Stimulated activated CD4-positive, alpha-beta T cell treated with anti-CD3 and anti-CD28 coated beads, Interleukin-4, amount 100 ng/mL, for 48 hours (primary cell): Measurements from ENCODE around the gene LLGL2.
A peak's percentile ranks its signal among the peaks of the same experiment; 100 is the strongest.
"Not testable (repeated sequence)": the region's sequence is repeated elsewhere in the genome, so short reads cannot be mapped to it uniquely, and the experiment has no call there.

Experiments used
- DNase-seq, 2 donors: peaks; one replicate each; pipeline ENCODE4 v3.0.0-alpha.2; 2020; ENCODE audit warnings: low read depth in 2 of 2

LLGL2 gene

DNA sequence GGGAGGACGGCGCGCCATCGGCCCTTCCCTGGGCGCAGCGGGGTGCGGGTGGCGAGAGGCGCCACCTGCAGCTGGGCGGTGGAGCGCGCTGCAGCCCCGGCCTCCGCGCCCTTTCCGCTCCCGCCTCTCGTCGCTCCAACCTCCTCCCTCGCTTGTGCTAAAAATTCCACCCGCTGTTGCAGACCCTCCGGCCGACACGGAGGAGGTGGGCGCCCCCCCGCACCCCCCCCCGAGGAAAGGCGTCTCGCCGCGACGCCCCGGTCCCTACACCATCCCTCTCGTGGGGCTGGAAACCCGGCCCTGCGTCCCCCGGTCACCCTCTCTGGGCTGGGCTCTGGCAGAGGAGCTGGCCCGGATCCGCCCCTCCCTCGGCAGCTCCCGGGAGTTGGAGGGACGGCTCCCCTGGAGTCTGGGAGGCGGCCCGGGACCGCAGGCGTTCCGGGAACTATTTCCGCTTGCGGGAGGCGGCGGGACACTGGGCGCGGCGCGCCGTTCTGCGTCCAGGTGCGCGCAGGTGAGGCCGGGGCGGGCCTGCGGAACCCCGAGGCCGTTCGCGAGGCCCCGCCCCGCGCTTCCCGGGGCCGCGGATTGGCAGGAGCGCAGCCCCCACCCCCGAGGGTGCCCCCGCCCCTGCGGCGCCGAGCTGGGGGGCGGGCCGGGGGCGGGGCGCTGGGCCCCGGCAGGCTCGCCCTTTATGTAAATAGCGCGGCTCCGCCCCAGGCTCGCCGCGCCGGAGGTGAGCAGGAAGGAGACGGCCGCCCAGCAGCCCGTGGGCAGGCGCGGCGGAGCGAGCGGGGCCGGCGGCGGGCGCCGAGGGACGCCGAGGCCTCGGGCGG, at the start of gene LLGL2:
Gene LLGL2, plus strand, starts transcription at position 728 of the 836 bp plus-strand sequence. CDS start 17,730 bp downstream, outside the sequence.
- DNase-seq: peak; percentile 60 to 69

DNA sequence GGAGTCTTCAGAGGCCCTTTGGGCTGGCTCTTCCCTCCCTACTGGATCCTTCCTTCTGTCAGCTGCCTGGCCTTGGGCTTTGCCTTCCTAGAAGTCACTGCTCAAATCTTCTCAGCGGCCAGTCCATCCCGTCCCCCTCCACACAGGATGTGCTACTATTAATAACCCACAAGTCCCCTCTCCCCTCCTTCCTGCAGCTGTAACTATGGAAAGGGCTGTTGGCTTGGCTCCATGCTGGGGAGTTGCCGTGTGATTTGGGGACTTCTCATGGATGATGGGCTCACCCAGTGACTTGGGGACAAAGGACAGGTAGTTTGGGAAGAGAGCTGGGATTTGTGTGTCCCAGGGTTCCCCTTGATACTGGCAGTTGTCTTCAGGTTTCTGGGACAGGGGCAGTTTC, 49.6 kb upstream of the LLGL2 start:
- no peak for DNase-seq

DNA sequence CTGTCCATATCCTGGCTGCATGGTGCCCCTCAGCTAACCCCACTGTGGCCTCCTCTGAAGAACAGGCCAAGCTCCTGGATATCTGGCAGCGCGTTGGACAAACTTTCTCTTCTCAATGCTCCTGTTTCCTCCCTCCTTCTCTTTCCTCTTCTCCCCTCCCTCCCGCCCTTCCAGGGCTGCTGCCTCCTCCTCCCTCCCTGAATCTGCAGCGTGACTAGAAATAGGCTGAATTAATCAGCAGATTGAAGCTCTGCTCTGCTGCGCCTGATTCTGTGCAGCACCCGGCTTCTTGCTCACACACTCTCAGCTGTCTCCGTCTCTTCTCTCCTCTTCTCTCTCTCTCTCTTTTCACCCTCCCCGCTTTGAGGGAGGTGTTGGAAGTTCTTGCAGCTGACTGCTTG, 49.2 kb upstream of the LLGL2 start:
- no peak for DNase-seq

DNA sequence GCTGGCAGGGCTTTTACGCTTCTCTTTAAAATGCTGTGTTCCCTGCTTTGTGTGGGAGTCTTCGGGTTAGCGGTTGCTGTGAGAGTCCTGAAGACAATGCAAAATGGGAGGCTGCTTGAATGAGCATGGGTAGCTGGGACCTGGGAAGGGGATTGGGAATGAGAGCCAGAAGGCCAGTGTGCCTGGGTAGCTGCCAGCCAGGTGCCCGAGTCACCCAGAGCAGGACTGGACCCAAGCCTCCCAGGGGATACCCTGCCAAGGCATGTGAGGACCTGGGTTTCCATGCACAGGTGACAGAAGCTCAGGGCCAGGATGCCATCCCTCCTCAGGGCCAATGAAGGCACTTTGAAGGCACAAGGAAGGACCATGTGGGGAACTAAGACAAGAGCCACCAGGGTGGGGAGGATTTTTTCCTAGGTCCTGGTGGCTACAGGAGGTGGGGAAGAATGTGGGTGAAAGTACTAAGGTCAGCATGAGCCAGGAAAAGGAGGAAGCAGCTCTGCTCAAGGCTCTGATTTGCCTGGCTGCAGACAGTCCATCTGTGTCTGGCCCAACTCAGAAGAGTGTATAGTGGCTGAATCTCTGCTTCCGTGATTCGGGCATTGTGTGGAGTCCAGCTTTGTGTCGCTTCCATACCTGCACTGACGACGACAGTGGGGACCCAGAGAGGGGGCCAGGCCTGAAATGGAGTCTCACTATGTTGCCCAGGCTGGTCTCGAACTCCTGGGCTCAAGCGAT, 48.6 kb upstream of the LLGL2 start:
- DNase-seq: no peak

DNA sequence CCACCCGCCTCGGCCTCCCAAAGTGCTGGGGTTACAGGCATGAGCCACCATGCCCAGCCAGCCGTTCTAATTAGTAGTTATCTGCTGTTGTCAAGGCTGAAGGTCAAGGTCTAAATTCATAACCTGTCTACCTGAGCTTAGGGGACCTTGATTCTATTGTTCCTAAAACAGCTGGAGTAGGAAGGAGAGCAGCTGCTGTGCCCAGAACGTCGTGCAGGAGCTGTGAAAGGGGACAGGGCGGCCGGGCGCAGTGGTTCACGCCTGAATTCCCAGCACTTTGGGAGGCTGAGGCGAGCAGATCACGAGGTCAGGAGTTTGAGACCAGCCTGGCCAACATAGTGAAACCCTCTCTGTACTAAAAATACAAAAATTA, 48.0 kb upstream of the LLGL2 start:
- DNase-seq: not testable (repeated sequence)

DNA sequence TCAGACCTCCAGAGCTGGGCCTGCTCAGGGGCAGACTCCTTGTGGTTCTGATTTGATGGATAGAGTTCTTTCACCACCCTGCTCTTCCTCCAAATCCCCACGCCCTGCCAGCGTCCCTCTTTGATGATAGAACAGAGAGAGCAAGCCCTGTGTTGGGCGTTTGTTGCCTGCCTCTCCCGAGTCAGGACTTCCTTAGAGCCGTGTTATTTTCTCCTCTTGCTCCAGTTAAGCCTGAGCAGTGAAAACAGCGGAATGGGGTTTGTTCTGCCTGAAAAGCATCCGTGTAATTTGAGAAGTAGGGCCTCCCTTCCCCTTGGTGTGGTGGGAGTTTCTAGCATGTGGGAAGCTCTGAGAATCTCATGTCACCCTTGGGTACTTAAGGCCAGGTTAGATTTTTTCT, 47.0 kb upstream of the LLGL2 start:
- no peak for DNase-seq

DNA sequence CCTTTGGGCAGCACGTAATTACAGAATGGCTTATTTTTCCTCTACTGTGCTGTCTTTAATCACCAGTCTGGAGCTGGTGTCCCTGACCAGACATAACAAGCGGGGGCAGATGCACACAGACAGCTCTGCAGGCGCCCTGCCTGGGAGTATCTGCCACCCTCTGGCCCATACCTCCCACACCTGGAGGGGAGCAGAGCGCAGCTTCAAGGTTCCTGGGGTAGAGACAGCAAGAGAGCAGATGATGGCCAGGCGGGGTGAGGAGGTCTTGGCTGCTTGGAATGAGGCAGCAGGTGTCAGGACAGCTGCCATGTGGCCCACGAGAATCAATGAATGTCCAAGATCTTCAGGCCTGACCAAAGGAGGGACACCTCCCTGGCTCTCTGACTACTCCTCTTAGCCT, 45.2 kb upstream of the LLGL2 start:
- DNase-seq: no peak

GRCh38 chr17:75481194-75482068, 44.1 kb upstream of the LLGL2 start:
- DNase-seq: no peak

DNA sequence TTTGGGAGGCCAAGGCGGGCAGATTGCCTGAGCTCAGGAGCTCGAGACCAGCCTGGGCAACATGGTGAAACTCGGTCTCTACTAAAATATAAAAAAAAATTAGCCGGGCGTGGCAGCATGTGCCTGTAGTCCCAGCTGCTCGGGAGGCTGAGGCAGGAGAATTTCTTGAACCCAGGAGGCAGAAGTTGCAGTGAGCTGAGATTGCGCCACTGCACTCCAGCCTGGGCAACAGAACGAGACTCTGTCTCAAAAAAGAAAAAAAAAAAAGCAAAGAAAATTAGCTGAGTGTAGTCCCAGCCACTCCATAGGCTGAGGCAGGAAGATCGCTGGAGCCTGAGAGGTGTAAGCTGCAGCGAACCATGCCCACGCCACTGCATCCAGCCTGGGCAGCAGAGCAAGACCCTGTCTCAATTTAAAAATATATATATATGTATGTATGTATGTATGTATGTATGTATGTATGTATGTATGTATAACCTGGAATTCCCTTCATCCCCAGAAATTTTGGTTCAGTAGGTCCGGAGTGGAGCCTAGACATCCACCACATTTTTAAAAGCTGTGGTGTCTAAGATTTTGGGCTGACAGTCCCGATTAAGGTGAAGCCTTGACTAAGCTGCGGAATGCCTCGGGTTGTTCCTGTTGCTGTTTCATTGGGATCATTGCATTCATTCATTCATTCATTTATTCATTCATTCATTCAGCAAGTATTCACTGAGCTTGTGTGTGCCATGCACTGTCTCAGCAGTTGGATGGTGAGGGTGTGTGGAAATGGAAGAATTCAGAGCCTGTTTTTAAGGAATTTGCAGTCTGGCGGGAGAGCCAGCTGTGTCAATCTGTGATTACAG, 43.2 kb upstream of the LLGL2 start:
- no peak for DNase-seq

DNA sequence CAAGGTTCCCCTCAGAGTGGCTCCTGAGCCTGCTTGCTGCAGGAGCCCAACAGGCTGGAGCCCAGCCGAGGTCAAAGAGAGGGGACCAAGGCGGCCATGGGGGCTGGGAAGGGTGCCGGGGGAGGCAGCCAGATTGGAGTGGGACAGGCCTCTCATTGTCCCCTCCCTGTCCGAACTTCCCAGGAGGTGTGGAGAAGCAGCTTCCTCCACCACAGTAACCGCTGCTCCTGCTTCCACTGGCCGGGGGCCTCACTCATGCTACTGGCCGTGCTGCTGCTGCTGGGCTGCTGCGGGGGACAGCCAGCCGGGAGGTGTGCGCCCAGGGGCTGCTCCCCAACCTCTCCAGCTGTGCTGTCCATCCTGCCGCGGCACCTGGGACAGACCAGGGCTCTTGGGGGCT, 39.8 kb upstream of the LLGL2 start:
- no peak for DNase-seq

DNA sequence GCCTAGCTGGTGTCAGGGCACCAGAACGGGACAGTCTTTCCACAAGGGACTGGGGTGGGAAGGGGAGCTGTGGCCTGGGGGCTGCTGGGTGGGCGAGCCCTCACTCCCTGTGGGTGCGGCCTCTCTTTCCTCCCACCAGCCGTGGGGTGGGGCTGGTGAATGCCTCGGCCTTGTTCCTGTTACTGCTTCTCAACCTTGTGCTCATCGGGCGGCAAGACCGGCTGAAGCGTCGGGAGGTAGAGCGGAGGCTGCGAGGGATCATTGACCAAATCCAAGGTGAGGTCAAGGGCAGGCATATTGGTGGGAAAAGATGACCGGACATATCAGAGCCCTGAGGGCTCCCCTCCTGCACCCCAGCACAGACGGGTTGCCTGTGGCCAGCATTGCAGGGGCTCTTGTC, 39.3 kb upstream of the LLGL2 start:
- DNase-seq: no peak

GRCh38 chr17:75486951-75487350, 38.5 kb upstream of the LLGL2 start:
- DNase-seq: no peak

DNA sequence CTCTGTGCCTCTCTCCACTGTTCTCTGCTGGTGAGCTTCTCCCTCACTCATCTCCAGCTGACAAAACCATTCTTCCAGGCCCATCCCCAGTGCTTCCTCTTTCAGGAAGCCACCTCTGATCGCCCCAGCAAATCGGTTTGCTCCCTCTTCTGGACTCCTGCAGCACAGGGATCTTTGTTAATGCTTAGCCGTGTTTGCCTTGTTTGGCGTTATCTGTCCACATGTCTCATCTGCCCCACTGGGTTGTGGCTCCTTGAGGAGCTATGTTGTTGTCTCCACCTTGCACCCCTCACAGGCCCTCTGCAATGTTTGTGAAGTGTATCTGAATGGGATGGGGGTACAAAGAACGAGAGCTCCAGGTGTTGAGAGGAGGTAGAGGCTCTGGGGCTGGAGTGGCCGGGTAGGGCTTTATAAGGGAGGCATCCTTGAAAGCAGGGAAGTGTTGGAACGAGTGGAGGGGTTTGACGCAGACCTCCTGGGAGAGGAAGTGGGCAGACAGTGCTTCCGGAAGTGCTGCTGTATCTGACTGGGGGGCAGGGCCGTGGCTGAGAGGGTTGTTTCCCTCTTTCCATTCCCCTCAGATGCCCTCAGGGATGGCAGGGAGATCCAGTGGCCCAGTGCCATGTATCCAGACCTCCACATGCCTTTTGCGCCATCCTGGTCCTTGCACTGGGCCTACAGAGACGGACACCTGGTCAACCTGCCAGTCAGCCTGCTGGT, 38.0 kb upstream of the LLGL2 start:
- DNase-seq: peak; percentile 9 to 16

- DNase-seq: no peak
Observed at GRCh38 chr17:75488693-75489510, 36.6 kb upstream of the LLGL2 start.

DNA sequence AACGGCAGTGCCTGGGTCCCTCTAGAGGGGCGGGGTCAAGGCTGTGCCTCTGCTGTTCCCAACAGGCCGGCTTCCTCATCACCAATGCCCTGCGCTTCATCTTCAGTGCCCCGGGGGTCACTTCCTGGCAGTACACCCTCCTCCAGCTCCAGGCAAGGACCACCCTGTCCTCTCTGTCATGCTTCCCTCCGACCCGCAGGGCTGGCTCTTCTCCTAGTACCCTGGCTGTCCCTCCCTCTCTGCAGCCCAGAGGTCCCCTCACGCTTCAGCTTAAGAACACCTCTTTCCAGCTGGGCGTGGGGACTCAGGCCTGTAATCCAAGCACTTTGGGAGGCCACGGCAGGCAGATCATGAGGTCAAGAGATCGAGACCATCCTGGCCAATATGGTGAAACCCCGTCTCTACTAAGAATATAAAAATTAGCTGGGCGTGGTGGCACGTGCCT, 36.0 kb upstream of the LLGL2 start:
- no peak for DNase-seq

DNA sequence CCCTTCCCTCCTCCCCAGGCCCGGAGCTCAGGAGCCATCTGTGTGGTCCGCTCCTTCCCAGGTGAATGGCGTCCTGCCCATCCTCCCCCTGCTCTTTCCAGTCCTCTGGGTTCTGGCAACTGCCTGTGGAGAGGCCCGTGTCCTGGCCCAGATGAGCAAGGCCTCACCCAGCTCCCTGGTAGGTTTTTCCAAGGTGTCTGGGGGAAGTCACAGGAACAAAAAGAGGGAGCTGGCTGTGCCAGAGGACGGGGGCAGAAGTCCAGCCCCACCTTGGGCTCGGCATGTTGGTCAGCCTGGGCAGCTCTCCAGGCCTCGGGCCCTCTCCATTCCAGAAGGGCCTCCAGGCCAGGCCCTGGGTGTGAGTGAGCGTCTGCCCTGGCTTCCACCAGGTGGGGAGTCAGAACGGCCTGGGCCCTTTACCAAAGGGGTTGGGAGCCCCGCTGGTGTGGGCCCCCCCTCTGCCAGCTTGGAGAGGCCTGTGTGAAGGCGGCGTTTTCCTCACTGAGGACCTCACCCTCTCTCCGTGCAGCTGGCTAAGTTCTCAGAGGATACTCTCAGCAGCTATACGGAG, 35.2 kb upstream of the LLGL2 start:
- no peak for DNase-seq

DNA sequence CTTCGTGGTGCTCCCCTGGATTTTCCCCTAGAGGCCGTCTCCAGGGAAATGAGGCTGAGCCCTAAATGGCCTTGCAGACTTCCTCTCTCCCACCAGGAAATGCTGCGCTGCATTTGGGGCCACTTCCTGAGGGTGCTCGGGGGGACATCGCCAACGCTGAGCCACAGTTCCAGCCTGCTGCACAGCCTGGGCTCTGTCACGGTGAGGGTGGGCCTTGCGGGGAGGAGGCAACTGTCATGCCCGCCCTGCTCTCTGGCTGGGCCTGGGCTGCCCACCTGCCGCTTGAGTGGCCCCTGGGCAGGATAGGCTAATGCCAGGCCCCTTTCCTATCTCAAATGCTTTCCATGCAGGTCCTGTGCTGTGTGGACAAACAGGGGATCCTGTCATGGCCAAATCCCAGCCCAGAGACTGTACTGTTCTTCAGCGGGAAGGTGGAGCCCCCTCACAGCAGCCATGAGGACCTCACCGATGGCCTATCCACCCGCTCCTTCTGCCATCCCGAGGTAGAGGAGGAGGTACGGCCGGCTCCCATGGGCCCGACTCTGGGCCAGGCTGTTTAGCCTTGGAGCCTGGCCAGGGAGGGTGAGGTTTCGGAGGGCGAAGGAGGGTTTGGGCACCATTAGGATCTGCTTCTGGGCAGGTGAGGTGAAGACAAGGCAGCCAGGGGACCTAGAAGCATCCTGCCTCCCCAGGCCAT, 34.4 kb upstream of the LLGL2 start:
- no peak for DNase-seq

DNA sequence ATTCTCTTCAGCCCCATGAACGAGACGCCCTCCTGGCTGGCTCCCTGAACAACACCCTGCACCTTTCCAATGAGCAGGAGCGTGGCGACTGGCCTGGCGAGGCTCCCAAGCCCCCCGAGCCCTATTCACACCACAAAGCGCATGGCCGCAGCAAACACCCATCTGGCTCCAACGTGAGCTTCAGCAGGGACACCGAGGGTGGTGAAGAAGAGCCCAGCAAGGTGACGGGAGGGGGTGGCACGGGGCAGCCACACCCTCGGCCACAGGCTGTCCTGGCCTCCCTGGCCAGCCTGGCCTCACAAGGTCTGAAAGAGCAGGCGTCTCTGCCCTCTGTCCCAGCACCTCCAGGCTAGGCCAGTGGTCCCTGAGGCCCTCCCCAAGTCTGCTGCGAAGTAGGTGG, 33.8 kb upstream of the LLGL2 start:
- no peak for DNase-seq
